Nephron (organoid): ENCODE data around the gene PKLR.
A peak's percentile ranks its signal among the peaks of the same experiment; 100 is the strongest.

Experiments
- H3K27ac Mint-ChIP-seq, 3 experiments: 2 replicates each; pipeline ENCODE4 v1.8.0; 2020; ENCODE audit warnings: mixed read lengths in 3 of 3, mild to moderate bottlenecking in 2 of 3, moderate library complexity in 1 of 3
- H3K27me3 Mint-ChIP-seq: 2 replicates; pipeline ENCODE4 v1.8.0; 2021; ENCODE audit warnings: low read depth, mild to moderate bottlenecking, moderate library complexity, mixed read lengths
- H3K36me3 Mint-ChIP-seq: 2 replicates; pipeline ENCODE4 v1.8.0; 2020; ENCODE audit warnings: low read depth, mixed read lengths
- H3K4me1 Mint-ChIP-seq: 2 replicates; pipeline ENCODE4 v1.8.0; 2020; ENCODE audit warnings: mixed read lengths
- H3K4me3 Mint-ChIP-seq, 3 experiments: 2 replicates each; pipeline ENCODE4 v1.8.0; 2020; ENCODE audit warnings: mild to moderate bottlenecking in 3 of 3, mixed read lengths in 3 of 3, moderate library complexity in 2 of 3
- H3K9me3 Mint-ChIP-seq: 2 replicates; pipeline ENCODE4 v1.8.0; 2020; ENCODE audit warnings: mixed read lengths
- CTCF ChIP-seq, 3 experiments: fragments of 200-600 bp; sonication (generic); IDR thresholded peaks; one replicate each; pipeline ENCODE4 v1.5.0; 2021; ENCODE audit warnings: antibody characterized with exemption in 3 of 3; ENCODE audit not compliant: unreplicated experiment in 3 of 3

The PKLR gene

GRCh38 chr1:155313261-155313660, 12.0 kb upstream of the PKLR start:
- no peak for TF ChIP-seq CTCF (IDR thresholded peaks at IDR 0.05; ENCODE audit: unreplicated experiment in 3 of 3)
- no peaks in the 10 kb centered on the region for H3K27me3 Mint-ChIP-seq
- H3K27ac Mint-ChIP-seq: peak overlapping the region in 2 of 3 experiments; percentile 25 to 44
- H3K4me1 Mint-ChIP-seq: peaks cover 22% of the 10 kb centered on the region
- H3K4me3 Mint-ChIP-seq: peak overlapping the region in 1 of 3 experiments; percentile 16
- H3K36me3 Mint-ChIP-seq: peaks cover 29% of the 10 kb centered on the region
- no peaks in the 10 kb centered on the region for H3K9me3 Mint-ChIP-seq

GRCh38 chr1:155309423-155310021, 8.3 kb upstream of the PKLR start:
- Mint-ChIP-seq H3K4me3 (peak overlapping the region; percentile 97 to 99 (median 97)), H3K9me3 (no peaks in the 10 kb centered on the region), H3K27ac (peak overlapping the region; percentile 87 to 97 (median 96)), H3K4me1 (peaks cover 28% of the 10 kb centered on the region), H3K27me3 (no peaks in the 10 kb centered on the region), H3K36me3 (peaks cover 24% of the 10 kb centered on the region)
- no peak for TF ChIP-seq CTCF (IDR thresholded peaks at IDR 0.05; ENCODE audit: unreplicated experiment in 3 of 3)

GRCh38 chr1:155308493-155309422, 7.5 kb upstream of the PKLR start, which contains the start of gene FDPS:
Gene FDPS, plus strand, starts transcription at chr1:155308866. Its CDS starts 924 bp downstream, at chr1:155309790.
- Mint-ChIP-seq H3K27me3 (no peaks in the 10 kb centered on the region), H3K27ac (peak within 1 kb of the TSS; percentile 87 to 97 (median 96)), H3K36me3 (peaks cover 24% of the 10 kb centered on the region), H3K4me3 (peak within 1 kb of the TSS; percentile 97 to 99 (median 97)), H3K4me1 (peaks cover 28% of the 10 kb centered on the region), H3K9me3 (no peaks in the 10 kb centered on the region)
- peak in 1 of 3 experiments; percentile 8 for TF ChIP-seq CTCF (IDR thresholded peaks at IDR 0.05; ENCODE audit: unreplicated experiment in 3 of 3)

- TF ChIP-seq CTCF (IDR thresholded peaks at IDR 0.05; ENCODE audit: unreplicated experiment in 3 of 3): peak in 2 of 3 experiments; percentile 17 to 50
- no peaks in the 10 kb centered on the region for H3K9me3 Mint-ChIP-seq
Measured at GRCh38 chr1:155307247-155307740, 6.1 kb upstream of the PKLR start.

GRCh38 chr1:155305881-155306391, 4.7 kb upstream of the PKLR start:
- H3K27me3 Mint-ChIP-seq: no peaks in the 10 kb centered on the region
- H3K27ac Mint-ChIP-seq: peak overlapping the region in 2 of 3 experiments; percentile 54 to 84
- peaks cover 4% of the 10 kb centered on the region for H3K36me3 Mint-ChIP-seq
- H3K4me3 Mint-ChIP-seq: peak overlapping the region; percentile 11 to 40 (median 34)
- no peaks in the 10 kb centered on the region for H3K9me3 Mint-ChIP-seq
- peaks cover 18% of the 10 kb centered on the region for H3K4me1 Mint-ChIP-seq
- no peak for TF ChIP-seq CTCF (IDR thresholded peaks at IDR 0.05; ENCODE audit: unreplicated experiment in 3 of 3)

More at GRCh38 chr1:155307247-155307740, 6.1 kb upstream of the PKLR start:
- Mint-ChIP-seq H3K4me3 (peak overlapping the region; percentile 29 to 64 (median 59)), H3K27ac (peak overlapping the region; percentile 67 to 96 (median 93)), H3K4me1 (peaks cover 22% of the 10 kb centered on the region), H3K36me3 (peaks cover 13% of the 10 kb centered on the region), H3K27me3 (no peaks in the 10 kb centered on the region)
